ENCODE results near the gene MTURN.
"Not testable (repeated sequence)": the region's sequence is repeated elsewhere in the genome, so short reads cannot be mapped to it uniquely, and the experiment has no call there.

MTURN gene

DNA sequence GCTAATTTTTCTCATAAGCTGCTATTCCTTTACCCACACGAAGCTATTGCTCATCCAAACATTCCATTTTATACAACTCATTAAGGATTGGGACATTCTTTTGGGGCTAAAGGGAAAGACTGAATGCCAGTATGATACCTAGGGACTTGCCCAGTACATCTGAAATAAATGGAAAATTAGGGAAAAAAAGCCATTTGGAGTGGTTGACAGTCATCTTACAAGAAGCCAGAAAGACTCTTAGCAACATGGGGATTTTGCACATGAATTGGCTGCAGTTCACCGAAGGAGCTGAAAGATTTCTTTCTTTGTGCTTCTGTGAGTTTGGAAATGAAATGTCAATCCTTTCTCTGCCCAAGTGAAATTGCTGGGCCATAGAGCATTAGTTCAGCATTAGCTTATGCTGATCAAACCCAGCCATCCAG, 43.3 kb upstream of the MTURN start:
- Histone ChIP-seq H3K4me3 (ENCODE audit: low read depth in 1 of 2, low read length in 1 of 2) (no peak overlapping the region), H3K4me1 (ENCODE audit: control insufficient read depth in 1 of 2, insufficient read depth in 1 of 2, low read depth in 1 of 2, low read length in 1 of 2) (no peaks in the 10 kb centered on the region), H3K9me3 (no peaks in the 10 kb centered on the region), H3K36me3 (no peaks in the 10 kb centered on the region), H3K27me3 (no peaks in the 10 kb centered on the region), H3K27ac (no peak overlapping the region)
- TF ChIP-seq, protein P1, sequence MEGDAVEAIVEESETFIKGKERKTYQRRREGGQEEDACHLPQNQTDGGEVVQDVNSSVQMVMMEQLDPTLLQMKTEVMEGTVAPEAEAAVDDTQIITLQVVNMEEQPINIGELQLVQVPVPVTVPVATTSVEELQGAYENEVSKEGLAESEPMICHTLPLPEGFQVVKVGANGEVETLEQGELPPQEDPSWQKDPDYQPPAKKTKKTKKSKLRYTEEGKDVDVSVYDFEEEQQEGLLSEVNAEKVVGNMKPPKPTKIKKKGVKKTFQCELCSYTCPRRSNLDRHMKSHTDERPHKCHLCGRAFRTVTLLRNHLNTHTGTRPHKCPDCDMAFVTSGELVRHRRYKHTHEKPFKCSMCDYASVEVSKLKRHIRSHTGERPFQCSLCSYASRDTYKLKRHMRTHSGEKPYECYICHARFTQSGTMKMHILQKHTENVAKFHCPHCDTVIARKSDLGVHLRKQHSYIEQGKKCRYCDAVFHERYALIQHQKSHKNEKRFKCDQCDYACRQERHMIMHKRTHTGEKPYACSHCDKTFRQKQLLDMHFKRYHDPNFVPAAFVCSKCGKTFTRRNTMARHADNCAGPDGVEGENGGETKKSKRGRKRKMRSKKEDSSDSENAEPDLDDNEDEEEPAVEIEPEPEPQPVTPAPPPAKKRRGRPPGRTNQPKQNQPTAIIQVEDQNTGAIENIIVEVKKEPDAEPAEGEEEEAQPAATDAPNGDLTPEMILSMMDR (IDR thresholded peaks at IDR 0.05): no peak

DNA sequence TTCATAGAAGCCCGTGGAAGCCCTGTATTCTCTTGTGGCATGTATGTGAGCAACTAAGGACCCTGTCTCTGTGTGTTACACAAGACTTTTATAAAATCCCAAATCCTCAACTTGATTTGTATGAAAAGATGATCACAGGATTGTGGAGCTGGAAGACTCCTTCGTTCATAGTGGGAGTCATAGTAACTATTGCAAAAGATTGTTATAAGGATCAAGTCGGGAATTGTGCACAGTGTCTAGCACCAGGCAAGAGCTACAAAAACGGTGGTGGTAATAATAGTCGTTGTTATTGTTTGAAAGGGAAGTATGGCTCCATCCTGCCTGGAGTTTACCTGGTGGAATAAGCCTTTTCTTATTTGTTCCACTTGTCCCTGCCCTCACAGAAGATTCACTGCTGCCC, 42.8 kb upstream of the MTURN start:
- TF ChIP-seq, protein P1 (IDR thresholded peaks at IDR 0.05): no peak
- Histone ChIP-seq H3K27ac (no peak overlapping the region), H3K4me1 (ENCODE audit: control insufficient read depth in 1 of 2, insufficient read depth in 1 of 2, low read depth in 1 of 2, low read length in 1 of 2) (no peaks in the 10 kb centered on the region), H3K27me3 (no peaks in the 10 kb centered on the region), H3K9me3 (no peaks in the 10 kb centered on the region), H3K4me3 (ENCODE audit: low read depth in 1 of 2, low read length in 1 of 2) (no peak overlapping the region), H3K36me3 (no peaks in the 10 kb centered on the region)

DNA sequence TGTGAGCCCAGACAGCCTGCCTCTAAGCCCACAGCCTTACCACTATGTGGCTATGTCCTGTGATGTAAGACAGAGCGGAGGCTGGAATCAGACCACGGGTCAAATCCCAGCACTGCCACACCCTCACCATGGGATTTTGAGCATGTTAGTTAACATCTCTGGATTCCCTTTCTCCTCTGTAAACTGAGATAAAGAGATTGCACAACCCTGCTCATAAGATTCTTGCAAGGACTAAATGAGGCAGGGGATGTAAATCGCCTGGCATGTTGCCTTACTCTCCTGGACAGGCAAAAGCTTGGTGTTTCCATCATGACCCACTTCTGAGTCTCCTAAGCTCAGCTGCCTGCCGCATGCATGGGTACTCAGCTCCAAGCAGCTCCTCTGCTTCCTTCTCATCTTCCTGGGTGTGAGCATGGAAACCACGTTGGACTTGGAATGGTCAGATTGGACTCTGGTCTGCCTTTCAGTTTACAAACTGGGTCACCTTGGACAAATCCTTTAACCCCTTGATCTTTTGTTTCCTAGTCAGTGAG, 41.3 kb upstream of the MTURN start:
- H3K27me3 ChIP-seq: no peaks in the 10 kb centered on the region
- H3K9me3 ChIP-seq: no peaks in the 10 kb centered on the region
- TF ChIP-seq, protein P1 (IDR thresholded peaks at IDR 0.05): no peak
- H3K36me3 ChIP-seq: no peaks in the 10 kb centered on the region
- H3K4me1 ChIP-seq (ENCODE audit: control insufficient read depth in 1 of 2, insufficient read depth in 1 of 2, low read depth in 1 of 2, low read length in 1 of 2): no peaks in the 10 kb centered on the region
- H3K4me3 ChIP-seq (ENCODE audit: low read depth in 1 of 2, low read length in 1 of 2): no peak overlapping the region
- no peak overlapping the region for H3K27ac ChIP-seq

DNA sequence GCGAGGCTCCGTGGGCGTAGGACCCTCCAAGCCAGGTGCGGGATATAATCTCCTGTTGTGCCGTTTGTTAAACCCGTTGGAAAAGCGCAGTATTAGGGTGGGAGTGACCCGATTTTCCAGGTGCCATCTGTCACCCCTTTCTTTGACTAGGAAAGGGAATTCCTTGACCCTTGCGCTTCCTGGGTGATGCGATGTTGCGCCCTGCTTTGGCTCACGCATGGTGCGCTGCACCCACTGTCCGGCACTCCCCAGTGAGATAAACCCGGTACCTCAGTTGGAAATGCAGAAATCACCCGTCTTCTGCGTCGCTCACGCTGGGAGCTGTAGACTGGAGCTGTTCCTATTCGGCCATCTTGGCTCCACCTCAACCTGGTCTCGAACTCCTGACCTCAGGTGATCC, 36.2 kb upstream of the MTURN start:
- not testable (repeated sequence) for H3K27ac ChIP-seq; H3K4me3 ChIP-seq (ENCODE audit: low read depth in 1 of 2, low read length in 1 of 2); H3K9me3 ChIP-seq; H3K27me3 ChIP-seq; H3K4me1 ChIP-seq (ENCODE audit: control insufficient read depth in 1 of 2, insufficient read depth in 1 of 2, low read depth in 1 of 2, low read length in 1 of 2); H3K36me3 ChIP-seq

DNA sequence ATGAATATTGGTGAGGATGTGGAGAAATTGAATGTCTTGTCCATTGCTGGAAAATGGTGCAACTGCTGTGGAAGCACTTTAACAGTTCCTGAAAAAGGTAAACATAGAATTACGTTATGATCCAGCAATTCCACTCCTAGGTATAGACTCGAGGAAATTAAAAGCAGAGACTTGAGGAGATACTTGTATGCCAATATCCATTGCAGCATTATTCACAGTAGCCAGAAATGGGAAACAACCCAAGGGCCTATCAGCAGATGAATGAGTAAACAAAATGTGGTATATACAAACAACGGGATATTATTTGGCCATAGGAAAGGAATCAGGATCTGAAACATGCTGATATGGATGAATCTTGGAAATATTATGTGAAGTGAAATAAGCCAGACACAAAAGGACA, 32.5 kb upstream of the MTURN start:
- H3K9me3 ChIP-seq: peaks cover 5% of the 10 kb centered on the region
- H3K4me1 ChIP-seq (ENCODE audit: control insufficient read depth in 1 of 2, insufficient read depth in 1 of 2, low read depth in 1 of 2, low read length in 1 of 2): no peaks in the 10 kb centered on the region
- TF ChIP-seq, protein P1 (IDR thresholded peaks at IDR 0.05): no peak
- no peak overlapping the region for H3K27ac ChIP-seq
- no peaks in the 10 kb centered on the region for H3K27me3 ChIP-seq
- H3K36me3 ChIP-seq: no peaks in the 10 kb centered on the region
- no peak overlapping the region for H3K4me3 ChIP-seq (ENCODE audit: low read depth in 1 of 2, low read length in 1 of 2)

DNA sequence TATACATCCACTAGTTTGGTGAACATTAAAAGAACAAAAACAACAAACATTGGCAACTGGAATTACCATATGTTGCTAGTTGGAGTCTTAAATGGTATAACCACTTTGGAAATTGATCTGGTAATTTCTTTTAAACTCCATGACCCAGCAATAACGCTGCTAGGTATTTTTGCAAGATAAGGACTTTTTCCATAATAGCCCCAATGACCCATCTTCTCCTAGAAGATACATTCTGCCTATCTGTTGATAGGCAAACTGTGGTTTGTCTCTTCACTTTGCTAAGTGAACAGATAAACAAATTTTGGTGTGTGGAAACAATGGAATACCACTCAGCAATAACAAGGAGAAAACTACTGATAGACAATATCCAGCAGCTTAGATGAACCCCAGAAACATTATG, 30.6 kb upstream of the MTURN start:
- peaks cover 5% of the 10 kb centered on the region for H3K9me3 ChIP-seq
- H3K27me3 ChIP-seq: no peaks in the 10 kb centered on the region
- no peaks in the 10 kb centered on the region for H3K36me3 ChIP-seq
- TF ChIP-seq, protein P1 (IDR thresholded peaks at IDR 0.05): no peak
- H3K27ac ChIP-seq: no peak overlapping the region
- no peaks in the 10 kb centered on the region for H3K4me1 ChIP-seq (ENCODE audit: control insufficient read depth in 1 of 2, insufficient read depth in 1 of 2, low read depth in 1 of 2, low read length in 1 of 2)
- H3K4me3 ChIP-seq (ENCODE audit: low read depth in 1 of 2, low read length in 1 of 2): no peak overlapping the region

Data from neutrophil (primary cell).